GM19395 (cell line): ENCODE measurements around the gene STPG4.
"Not testable (repeated sequence)": the region's sequence is repeated elsewhere in the genome, so short reads cannot be mapped to it uniquely, and the experiment has no call there.

Experiments
- ATAC-seq: cut with Tn5 transposase; IDR thresholded peaks from one replicate; pipeline ENCODE4 v1.9.1; 2021; ENCODE audit warnings: mild to moderate bottlenecking, moderate library complexity; ENCODE audit not compliant: unreplicated experiment

Gene STPG4

GRCh38 chr2:47173986-47174732 is 19.1 kb upstream of the STPG4 start:
- ATAC-seq = no peak

DNA sequence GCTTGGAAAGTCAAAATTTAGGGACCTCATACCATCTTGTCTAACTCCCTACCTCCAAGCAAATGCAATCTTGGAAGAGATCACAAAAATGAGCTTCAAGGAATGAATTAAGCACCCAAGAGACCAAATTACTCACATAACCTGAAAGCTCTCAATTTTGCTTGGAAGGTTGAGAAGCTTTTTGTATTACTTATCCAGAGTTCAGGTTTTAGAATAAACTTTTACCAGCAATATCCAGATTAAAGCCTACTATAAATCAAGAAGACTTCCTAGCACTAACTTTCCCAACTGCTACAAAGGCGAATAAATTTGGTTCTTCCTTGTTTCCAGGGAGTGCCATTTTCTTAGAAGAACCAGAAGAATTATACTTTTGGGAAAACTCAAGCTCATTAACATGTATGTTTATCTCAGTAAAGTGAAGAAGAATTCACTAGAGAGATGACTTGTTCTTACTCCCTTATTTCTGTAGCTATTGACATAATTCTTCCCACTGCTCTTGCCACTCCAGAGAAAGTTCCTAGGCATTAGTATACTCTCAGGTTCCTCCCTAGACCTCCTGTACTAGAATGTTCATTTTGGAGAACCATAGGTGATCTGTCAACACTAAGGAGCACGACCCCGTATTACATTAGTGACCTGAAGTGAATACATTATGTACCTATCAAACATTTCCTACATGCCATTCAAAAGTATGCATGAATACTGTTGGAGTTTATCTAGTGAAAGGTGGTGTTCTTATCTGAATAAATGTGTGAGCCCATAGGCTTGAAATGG is 18.0 kb upstream of the STPG4 start:
- no peak for ATAC-seq

DNA sequence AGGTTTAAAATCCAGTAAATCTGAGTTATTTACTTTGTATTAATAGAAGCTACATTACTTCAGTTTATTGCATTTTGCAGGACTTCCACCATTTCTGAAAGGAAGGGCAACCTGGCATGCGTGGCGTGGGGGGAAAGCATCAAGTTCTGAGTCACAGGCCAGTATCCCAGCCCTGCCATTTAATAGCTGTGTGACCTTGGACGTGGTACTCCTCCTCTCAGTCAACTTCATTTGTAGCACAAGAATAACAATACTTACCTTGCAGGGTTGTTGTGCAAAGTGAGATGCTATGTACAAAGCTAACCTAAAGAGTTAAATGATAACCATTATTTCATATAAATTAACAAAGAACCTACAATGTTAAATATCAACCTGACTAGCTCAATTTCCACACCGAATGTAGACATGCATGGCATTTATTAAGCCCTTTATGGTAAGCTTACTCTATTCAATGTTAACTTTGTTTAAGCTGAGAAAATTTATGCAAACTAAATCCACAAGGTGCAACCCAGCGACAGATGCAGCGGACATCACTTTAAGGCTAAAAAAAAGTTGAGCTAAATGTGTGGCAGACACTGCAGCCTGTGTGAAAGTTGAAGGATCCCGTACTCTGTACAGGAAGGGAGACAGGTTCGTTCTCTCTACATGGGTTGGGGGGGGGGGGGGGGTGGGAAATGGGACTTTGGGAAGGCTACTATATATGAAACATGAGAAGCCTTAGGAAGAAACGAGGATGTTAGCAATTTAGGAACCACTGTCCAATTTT is 17.2 kb upstream of the STPG4 start:
- ATAC-seq = no peak

DNA sequence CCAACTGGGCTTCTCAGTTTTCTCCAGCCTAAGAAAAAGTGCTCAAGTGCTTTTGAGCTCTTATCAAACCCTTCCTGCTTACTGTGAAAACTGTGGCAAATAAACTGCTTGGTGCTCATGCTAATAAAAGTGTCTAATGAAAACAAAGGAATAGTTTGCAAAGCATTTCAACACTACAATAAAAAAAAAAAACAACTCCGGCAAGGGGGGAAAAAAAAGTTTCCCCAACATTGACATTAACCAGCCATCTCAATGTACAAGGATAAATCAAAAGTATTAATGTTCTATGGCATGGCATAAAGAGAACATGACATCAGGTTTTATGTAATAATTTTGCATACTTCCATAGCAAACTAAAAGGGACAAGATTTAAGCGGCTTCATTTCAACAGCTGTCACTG is 14.7 kb upstream of the STPG4 start:
- no peak for ATAC-seq

DNA sequence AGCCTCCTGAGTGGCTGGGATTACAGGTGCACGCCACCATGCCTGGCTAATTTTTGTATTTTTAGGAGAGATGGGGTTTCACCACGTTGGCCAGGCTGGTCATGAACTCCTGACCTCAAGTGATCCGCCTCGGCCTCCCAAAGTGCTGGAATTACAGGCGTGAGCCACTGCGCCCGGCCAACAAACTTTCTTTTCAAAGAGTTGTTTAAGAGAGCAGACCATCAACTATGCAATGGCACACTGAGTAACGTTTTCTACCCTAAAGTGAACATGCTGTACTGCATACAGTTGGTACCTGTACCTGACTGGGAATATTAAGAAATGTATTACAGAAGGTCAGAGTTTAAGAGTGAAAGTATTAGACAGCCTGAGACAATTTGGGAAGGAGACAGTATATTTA is 13.8 kb upstream of the STPG4 start:
- not testable (repeated sequence) for ATAC-seq

- no peak for ATAC-seq
Measured at GRCh38 chr2:47167149-47167548, 12.0 kb upstream of the STPG4 start.

- ATAC-seq = no peak
Measured at GRCh38 chr2:47165001-47165555, 10.0 kb upstream of the STPG4 start.

DNA sequence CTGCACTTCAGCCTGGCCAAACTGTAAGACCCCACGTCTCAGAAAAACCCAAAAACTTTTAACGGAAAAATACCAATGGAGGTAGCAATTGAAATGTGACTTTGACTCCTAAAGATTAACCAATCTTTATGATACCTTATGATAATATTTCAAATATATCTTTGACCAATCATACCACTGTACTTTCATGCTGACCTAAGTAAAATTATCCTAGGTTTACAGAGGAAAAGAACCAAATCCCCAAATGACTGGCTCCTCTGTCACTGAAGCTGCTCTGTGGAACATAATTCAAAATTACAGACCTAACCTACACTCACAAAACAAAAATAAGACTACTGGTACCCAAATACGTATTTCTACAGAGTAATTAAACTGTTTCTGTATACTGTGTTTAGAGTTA is 7.7 kb upstream of the STPG4 start:
- ATAC-seq = no peak

DNA sequence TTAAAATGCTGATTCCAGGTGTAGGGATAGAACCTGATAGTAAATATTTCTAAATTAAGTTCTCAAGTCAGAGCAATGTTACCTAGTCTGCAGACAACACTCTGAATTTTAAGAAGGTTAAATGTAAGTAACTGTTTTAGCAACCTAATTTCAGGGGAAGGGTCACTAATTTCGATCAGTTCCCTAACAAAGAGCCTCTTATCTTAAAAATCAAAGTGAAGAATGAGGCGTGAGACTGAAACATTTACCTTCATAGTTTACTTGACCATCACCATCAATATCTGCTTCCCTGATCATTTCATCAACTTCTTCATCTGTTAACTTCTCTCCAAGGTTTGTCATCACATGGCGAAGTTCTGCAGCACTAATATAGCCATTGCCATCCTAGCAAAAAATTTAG is 6.4 kb upstream of the STPG4 start:
- ATAC-seq = no peak

GRCh38 chr2:47160660-47161059 is 5.6 kb upstream of the STPG4 start:
- no peak for ATAC-seq

DNA sequence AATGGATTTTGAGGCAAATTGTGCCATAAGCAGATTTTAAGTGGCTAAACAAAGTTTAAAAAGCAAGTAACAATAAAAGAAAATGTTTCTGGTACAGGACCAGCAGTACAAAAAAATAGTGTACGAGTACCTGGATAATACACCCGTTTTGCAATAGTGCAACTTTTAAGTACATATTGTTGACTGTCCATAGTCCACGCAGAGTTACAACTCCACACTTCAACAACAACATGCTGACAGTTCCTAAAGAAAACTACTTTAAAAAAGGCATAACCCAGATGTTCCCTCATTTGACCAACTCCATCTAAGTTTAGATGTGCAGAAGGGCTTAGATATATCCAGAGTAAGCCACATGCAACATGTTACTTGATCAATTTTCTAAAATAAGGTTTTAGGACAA is 5.1 kb upstream of the STPG4 start:
- no peak for ATAC-seq

DNA sequence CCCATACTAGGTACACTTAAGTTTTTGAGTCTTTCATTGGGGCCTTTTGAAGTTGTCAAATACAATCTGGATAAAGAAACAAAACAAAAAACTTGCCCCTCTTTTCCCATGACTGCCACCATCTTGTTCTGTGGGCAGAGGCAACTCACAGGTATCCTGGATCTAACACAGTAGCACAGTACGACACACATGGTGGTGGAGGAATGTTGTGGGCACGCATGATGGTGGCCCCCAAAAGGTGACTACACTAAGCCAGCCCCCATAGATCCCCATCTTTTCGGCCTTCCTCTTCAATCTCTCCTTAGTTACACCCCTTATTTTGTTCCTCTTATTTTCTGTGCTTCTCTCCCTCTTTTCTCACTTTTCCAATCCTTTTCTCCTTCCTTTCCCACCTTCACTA is 4.5 kb upstream of the STPG4 start:
- ATAC-seq = no peak

- ATAC-seq = no peak
Measured at GRCh38 chr2:47158576-47158975, 3.5 kb upstream of the STPG4 start.

- ATAC-seq = no peak
Measured at GRCh38 chr2:47152803-47153202, 2.3 kb downstream of the STPG4 start.

DNA sequence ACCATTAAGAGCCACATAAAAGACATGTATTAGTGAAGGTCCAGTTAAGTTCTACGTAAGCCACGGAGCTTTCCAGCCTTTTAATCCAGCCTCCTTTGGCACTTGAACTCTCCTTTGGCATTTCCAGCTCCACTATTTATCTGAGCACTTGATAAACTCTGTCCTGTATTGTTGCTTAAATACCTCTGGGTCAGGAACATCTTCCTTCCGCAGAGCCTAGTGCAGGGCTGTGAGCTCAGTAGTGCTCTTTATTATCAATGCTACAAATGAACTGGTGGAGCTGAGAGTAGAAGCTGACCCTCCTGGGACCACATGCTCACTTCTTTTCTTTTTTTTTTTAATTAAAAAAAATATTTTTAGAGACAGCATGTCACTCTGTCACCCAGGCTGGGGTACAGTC is 4.9 kb downstream of the STPG4 start:
- no peak for ATAC-seq

DNA sequence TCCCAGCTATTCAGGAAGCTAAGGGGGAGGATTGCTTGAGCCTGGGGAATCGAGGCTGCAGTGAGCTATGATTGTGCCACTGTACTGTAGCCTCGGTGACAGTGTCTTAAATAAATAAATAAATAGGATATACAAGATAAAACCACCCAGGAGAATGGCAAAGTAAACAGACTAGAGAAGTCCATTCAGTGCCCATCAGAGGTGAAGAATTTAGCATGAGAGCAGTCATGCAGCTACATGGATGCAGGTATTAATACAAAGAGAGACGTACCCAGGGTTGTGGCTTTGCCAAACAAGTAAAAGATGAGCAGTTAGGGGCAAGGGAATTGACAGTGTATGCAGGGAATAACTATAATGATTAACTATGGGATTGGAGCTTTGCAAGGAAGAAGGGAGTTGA is 8.1 kb downstream of the STPG4 start:
- ATAC-seq = no peak

DNA sequence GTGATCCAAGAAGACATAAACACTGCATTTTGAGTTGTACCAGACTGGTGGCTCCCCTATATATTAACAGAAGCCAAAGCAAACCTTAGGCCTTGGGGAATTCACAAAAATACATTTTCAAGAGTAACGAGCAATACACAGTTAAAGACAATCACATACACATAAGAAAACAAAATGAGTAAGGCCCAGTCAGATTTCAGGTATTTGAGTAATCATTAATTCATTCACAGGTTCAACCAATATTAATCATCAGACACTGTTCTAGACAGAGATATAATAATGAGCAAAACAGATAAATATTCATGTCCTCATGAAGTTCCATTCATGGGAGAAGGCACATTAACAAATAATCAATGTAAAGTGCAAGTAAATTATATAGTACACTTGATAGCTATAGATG is 9.6 kb downstream of the STPG4 start:
- no peak for ATAC-seq

GRCh38 chr2:47141520-47141919 is 13.6 kb downstream of the STPG4 start:
- ATAC-seq = no peak

DNA sequence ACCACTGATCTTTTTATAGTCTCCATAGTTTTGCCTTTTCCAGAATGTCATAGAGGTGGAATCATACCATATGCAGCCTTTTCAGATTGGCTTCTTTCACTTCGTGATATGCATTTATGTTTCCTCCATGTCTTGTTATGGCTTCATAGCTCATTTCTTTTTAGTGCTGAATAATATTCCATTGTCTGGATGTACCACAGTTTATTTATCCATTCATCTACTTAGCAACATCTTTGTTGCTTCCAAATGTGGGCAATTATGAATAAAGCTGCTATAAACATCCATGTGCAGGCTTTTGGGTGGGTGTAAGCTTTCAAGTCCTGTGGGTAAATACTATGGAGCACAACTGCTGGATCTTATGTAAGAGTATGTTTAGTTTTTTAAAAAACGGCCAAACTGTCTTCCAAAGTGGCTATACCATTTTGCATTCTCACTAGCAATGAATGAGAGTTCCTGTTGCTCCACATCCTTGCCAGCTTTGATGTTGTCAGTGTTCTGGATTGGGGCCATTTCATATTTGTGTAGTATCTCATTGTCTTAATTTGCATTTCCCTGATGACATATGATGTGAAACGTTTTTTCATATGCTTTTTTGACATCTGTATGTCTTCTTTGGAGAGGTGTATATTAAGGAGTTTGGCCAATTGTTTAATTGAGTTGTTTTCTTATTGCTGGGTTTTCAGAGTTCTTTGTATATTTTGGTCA is 20.6 kb downstream of the STPG4 start:
- no peak for ATAC-seq

- no peak for ATAC-seq
Measured at GRCh38 chr2:47133046-47133445, 22.1 kb downstream of the STPG4 start.

DNA sequence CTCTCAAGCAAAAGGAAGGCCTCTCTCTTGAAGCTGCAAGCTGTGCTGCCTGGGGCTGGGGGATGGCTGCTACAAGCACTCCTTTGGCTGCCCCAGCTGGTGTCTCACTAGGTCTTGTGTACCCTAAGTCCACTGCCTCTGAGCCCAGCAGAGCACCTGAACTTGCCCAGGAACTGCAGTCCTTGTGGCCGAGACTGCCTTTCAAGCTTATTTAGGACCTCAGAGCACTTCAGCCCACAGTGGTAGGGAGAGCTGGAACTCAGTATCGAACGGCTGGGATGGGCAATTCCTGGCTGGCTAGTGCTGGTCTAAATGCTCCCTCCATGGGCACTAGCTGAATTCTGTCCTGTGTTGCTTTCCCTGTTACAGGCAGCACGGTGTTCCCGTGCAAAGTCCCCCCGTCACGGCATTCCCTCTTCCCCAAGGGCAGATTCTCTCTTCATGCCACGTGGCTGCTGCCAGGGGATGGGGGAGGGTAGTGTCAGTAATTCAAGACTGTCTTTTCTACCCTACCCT is 25.9 kb downstream of the STPG4 start:
- ATAC-seq = no peak
